Stimulated activated CD4-positive, alpha-beta T cell treated with anti-CD3 and anti-CD28 coated beads, TNF-alpha, amount 100 ng/mL, for 4 hours (primary cell): ENCODE results near the gene ARHGAP5.

Source experiments
- DNase-seq, 3 experiments: peaks; one replicate each; pipeline ENCODE4 v3.0.0-alpha.2; 2020; ENCODE audit warnings: low read depth in 3 of 3

The ARHGAP5 gene

GRCh38 chr14:32075672-32076277 lies 1.3 kb upstream of the ARHGAP5 start:
- DNase-seq: no peak

GRCh38 chr14:32076278-32077080 lies 625 bp upstream of the ARHGAP5 start:
- DNase-seq: peak; percentile 61 to 74 (median 67)

GRCh38 chr14:32078023-32078857 lies 1.1 kb downstream of the ARHGAP5 start:
- DNase-seq: peak in 2 of 3 experiments; percentile 6 to 9

GRCh38 chr14:32078858-32079216 lies 1.7 kb downstream of the ARHGAP5 start:
- DNase-seq: no peak

GRCh38 chr14:32079264-32079663 lies 2.2 kb downstream of the ARHGAP5 start:
- no peak for DNase-seq

- no peak for DNase-seq
Observed at GRCh38 chr14:32080001-32080510, 3.0 kb downstream of the ARHGAP5 start.

GRCh38 chr14:32081901-32082300 lies 4.8 kb downstream of the ARHGAP5 start:
- no peak for DNase-seq

- no peak for DNase-seq
Observed at GRCh38 chr14:32083315-32083624, 6.2 kb downstream of the ARHGAP5 start.

GRCh38 chr14:32083789-32084188 lies 6.7 kb downstream of the ARHGAP5 start:
- DNase-seq: no peak

GRCh38 chr14:32085182-32085844 lies 8.2 kb downstream of the ARHGAP5 start:
- no peak for DNase-seq

GRCh38 chr14:32085845-32086383 lies 8.8 kb downstream of the ARHGAP5 start:
- no peak for DNase-seq

- no peak for DNase-seq
Observed at GRCh38 chr14:32087173-32087861, 10.2 kb downstream of the ARHGAP5 start.

- DNase-seq: no peak
Observed at GRCh38 chr14:32087907-32088306, 10.8 kb downstream of the ARHGAP5 start.

GRCh38 chr14:32090686-32091085 lies 13.6 kb downstream of the ARHGAP5 start:
- DNase-seq: no peak

- no peak for DNase-seq
Observed at GRCh38 chr14:32099473-32099872, 22.4 kb downstream of the ARHGAP5 start.

- DNase-seq: no peak
Observed at GRCh38 chr14:32100175-32100574, 23.1 kb downstream of the ARHGAP5 start.

GRCh38 chr14:32102152-32102787 lies 25.2 kb downstream of the ARHGAP5 start:
- DNase-seq: no peak

GRCh38 chr14:32102968-32103367 lies 25.9 kb downstream of the ARHGAP5 start:
- DNase-seq: no peak

GRCh38 chr14:32104308-32104707 lies 27.2 kb downstream of the ARHGAP5 start:
- no peak for DNase-seq

GRCh38 chr14:32104803-32105202 lies 27.7 kb downstream of the ARHGAP5 start:
- no peak for DNase-seq
